Skin of body (tissue), 2 donors: Measurements from ENCODE around the gene AAGAB. TPM values are rescaled to one million over a fixed set of nuclear protein-coding genes. Genes with fewer than 3 reads are reported as not detected.
A peak's percentile ranks its signal among the peaks of the same experiment; 100 is the strongest.

Experiments used
- DNase-seq: peaks from one replicate; lab custom pipeline; 2025; lab: John Stamatoyannopoulos, UW
- total RNA-seq: library from RNA; depleted of rRNA; stranded (reverse); fragments of >200 nt; gene quantifications from one replicate; pipeline ENCODE4 v1.2.3, GENCODE V29; 2014

AAGAB gene
- total RNA-seq, 1 donor from 2014 or later = 19.4 TPM

DNA sequence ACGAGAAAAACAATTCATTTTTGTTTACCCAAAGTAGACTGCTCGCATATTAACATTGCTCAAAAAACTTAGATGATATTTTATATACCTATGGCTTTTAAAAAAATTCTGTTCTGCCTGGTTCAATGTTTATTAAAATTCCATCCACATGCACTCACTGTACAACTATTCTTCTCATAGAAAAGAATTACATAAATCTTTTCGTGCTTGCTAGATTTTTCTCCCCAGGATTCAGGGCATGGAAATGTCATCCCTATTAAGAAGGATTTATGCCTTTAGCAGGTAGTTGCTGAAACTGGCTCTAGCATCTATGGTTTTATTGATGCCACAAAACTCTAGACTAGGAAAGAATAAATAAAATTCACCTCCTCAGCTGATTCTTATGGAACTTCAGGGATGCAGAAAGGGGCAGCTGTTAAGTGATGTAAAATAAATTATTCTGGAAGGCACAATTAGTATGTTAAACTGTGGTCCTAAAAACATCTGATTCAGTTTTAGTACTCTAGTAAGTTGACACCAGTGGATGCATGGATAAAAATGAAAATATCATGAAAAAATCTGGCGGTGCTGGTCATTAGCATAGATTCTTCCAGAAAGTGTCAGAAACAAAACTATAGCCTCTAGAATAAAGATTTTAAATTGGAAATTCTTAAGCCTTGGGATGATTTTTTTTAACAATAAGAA, 41.6 kb downstream of the AAGAB start:
- DNase-seq = no peak

DNA sequence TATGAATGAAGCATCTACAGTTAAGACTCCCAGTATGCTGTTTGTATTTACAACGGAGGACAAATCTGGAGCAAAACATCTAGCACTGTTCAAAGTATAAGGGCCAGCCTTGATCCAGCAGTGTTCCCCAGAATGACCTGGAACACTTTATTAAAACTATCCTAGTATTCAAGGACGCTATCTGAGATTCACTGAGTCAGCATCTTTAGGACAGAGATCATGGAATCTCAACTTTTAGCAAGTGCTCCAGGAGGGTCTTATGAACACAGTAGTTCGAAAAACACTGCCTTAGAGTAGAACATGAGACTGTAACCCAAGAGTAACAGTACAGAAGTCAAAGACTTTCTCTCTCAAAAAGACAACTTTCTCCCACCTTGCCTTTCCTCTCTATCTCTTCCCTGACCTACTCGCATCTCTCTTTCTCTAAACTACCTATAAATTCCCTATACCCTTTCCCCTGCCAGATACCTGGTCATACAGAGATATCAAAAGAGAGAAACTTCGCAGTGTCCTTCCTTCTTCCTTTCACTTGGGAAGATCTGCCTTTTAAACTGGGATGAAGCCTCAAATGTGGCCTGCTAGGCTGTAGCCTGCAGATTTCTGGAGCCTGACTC, 43.8 kb downstream of the AAGAB start:
- DNase-seq = no peak

DNA sequence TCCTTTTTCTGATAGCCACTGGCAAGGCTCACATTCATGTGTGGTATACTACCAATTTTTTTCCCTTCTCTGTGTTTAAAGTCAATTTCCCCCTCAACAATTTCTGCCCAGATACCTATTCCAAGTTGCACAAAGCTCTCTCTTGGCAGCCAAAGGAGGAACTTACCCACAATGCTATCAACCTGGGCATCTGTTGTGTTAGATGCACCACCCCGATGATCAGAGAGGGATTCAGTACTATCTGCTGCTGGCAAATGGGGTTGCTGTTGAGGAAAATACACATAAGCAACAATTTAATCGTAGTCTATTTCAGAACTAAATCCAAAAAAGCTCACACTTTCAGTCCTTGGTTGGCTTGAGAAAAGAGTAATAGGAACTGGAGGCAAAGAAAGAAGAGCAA, 46.1 kb downstream of the AAGAB start:
- DNase-seq = no peak

- DNase-seq = no peak
These were observed 46.8 kb downstream of the AAGAB start for GRCh38 chr15:67207555-67208207.

- no peak for DNase-seq
These were observed 51.5 kb downstream of the AAGAB start for GRCh38 chr15:67202991-67203390.

DNA sequence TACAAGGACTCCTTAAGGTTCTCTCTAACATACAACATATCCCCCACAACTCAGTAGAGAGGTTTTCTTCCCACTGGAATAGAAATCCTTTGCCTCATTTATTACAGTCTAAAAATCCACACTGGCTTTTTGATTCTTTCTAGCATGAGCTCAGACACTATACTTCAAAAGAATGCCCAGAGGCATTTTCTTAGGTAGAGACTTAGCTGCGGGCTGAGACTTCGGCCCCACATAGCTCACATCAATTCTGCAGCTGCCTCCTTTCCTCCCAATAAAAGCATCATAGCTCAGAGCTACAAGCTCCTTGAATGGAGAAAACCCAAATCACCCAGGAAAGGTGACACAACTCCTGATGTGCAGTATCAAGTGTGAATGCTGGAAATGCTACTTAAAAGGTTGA, 52.4 kb downstream of the AAGAB start:
- DNase-seq = no peak

DNA sequence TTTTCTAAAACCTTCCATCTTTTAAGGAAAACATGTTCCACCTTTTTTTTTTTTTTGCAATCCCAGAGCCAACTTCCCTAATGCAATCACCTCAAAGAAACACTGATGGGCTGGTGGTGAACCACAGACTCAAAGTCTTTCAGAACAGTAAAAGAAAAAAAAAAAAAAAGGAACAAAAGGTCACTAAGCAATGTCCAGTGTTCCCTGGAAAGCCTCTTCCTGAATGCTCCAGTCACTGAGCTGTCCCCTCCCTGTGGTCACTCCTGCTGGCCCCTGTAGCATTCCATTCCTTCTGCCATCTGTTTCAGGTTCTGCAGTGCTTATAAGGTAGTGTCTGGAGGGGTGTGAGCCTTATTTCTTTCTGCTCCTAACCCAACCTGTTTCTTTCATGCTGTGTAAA, 53.3 kb downstream of the AAGAB start:
- DNase-seq = no peak

GRCh38 chr15:67199881-67200763, 54.3 kb downstream of the AAGAB start:
- DNase-seq = peak; percentile 17

DNA sequence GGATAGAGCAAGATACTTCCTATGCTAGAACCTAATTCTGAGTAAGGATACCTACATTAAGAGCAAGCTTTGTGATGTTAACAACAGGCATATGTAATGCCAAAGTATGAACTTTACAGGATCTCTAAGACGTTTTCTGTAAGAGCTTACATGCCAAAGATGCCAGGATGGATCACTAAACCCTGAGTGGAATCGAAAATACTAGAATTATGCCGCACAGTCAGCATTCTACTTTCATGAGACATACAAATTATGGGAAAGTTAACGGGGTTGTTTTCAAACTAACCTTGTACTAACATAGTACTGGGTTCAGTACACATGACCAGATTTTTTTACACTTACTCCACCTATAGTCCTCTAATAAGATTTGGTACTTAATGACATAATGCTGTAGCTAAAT, 55.1 kb downstream of the AAGAB start:
- DNase-seq = no peak

DNA sequence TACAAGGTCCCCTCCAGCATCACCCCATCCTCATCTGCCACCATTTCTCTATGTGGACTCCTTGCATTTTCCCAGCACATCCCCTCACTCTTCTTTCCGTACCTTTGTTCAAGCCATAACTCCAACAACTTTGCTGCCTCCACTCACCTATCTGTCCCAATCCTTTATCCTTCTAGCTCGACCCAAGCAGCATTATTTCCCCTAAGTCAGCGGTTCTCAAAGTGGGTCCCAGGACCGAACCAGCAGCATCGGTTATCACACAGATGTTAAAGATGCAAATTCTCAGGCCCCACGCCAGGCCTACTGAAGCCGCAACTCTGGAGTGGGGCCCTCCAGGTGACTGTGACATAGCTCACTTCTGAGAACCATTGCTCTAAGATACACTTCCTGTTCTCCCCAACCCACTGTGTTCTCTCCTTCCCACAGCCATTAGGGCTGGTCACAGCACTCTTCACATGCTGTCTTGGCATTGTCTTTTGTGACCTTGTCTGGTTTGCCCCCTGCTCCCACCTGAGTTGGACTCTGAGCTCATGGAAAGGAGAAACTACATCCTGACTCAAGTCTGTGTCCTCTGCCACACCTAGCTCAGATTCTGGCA, 56.2 kb downstream of the AAGAB start:
- DNase-seq = no peak

GRCh38 chr15:67197364-67197695, 57.1 kb downstream of the AAGAB start:
- DNase-seq = no peak

DNA sequence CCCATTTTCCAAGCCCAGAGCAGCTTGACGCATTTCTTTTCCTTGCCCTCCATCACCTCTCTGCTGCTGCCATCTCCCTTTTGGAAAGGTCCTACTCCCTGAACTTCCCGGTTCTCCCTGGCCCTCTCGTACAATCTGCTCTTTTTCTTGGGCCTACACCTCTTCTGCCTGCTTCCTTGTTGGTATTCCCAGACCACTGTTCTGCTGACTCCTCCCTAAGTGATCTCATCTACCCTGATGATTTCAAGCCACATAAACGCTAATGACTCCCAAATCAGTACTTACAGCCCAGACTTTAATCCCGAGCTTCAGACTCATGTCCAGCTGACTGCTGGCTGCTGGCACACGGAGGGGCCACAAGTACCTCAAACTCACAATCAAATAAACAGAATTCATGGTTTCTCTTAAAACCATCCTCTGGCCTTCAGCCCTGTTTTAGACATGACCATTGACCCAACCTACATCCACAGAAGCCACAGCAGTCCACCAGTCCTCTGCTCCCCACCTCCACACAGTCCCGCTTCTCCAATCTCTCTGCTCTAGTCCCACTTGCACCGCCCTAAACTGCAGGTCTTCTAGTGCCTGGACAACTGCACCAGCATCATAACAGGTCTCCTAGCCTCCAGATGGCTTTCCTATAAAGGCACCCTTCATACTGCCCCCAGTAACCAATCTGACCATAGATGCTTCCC, 57.6 kb downstream of the AAGAB start:
- peak; percentile 35 for DNase-seq

DNA sequence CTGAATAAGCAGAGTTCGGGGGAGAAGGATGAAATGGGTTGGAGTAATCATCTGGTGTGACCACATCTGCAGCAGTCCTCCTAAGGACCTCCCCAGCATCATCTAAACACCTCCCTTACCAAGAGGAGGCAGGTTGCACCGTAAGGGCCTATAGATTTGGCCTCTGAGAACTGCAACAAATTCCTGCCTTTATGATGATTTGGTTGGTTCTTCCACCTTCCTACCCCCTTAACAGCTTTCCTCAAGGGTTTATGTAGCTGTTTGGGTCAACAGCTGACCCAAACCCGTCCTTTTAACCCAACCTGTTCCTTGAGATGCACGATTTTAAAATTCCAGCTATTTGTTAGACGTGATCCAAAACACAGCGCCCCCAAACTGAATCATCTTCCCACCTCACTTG, 58.2 kb downstream of the AAGAB start:
- no peak for DNase-seq

GRCh38 chr15:67195305-67195704, 59.2 kb downstream of the AAGAB start:
- no peak for DNase-seq

- no peak for DNase-seq
These were observed 60.0 kb downstream of the AAGAB start for GRCh38 chr15:67194171-67195114.

- no peak for DNase-seq
These were observed 61.1 kb downstream of the AAGAB start for GRCh38 chr15:67193223-67193990.

DNA sequence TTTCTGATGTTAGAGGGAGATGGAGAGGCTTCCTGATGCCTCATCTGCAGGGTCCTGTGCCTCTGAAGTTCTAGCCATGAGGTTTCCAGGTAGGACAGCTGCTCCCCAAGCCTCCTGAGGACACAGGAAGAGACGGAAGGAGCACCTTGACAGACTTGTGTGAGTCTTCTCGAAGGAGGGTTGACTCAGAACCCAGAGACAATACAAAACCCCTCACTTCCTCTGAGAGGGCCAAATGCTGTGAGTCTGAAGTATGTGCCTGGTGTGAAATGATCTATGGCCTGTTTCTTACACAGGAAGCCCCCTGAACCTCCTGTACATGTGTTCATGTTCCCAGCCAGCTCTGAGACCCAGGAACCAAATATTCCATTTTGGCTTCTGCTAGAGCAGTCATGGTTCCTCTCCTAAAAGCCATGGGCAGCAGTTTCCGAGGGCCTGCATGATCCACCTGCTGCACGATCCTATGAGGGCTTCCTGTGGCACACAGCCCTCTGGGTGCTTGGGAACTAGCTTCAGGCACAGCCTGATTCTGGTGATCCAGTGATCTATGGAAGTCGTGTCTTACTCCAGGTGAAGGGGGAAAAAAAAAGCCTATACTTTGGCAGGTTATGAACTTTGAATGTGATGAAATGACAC, 62.2 kb downstream of the AAGAB start:
- DNase-seq = no peak

DNA sequence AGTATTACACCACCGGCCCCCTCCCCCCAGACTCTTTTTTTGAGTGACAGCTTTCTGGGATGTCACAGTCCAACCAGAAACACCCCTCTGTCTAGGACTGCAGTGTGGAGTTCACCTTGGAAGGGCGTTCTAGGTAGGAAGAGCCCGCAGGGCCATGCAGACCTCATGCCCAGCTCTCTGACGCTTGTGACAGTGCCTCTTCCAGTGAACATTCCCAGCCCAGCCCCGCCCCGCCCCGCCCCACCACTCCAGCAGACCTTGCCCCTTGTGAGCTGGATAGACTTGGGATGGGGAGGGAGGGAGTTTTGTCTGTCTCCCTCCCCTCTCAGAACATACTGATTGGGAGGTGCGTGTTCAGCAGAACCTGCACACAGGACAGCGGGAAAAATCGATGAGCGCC, 63.6 kb downstream of the AAGAB start:
- no peak for DNase-seq

GRCh38 chr15:67190326-67190725, 64.1 kb downstream of the AAGAB start:
- DNase-seq = no peak
